ENCODE data around the gene COL9A2.

Gene COL9A2

GRCh38 chr1:40362199-40362598 lies 45.1 kb upstream of the COL9A2 start:
- no peak overlapping the region for H3K27ac ChIP-seq (replicated peaks)
- H3K27me3 ChIP-seq (ENCODE audit: insufficient read depth, poor library complexity, severe bottlenecking), result no peaks in the 10 kb centered on the region
- DNase-seq (ENCODE audit: low read depth in 1 of 2, low spot score in 1 of 2), result no peak
- TF ChIP-seq SPI1 (IDR thresholded peaks at IDR 0.05; ENCODE audit: borderline replicate concordance, low read depth), result no peak
- TF ChIP-seq CTCF (IDR thresholded peaks at IDR 0.05; ENCODE audit: insufficient read depth, low read length), result no peak
- no peak for TF ChIP-seq POLR2AphosphoS5 (IDR thresholded peaks at IDR 0.05; ENCODE audit: low read depth)
- no peak for TF ChIP-seq GABPA (IDR thresholded peaks at IDR 0.05; ENCODE audit: low read depth)
- TF ChIP-seq REST (IDR thresholded peaks at IDR 0.05; ENCODE audit: insufficient replicate concordance, low read depth), result no peak
- no peak overlapping the region for H3K4me3 ChIP-seq (replicated peaks; ENCODE audit: insufficient read depth, low read length)

- no peak for DNase-seq (ENCODE audit: low read depth in 1 of 2, low spot score in 1 of 2)
- Histone ChIP-seq H3K27me3 (ENCODE audit: insufficient read depth, poor library complexity, severe bottlenecking) (no peaks in the 10 kb centered on the region), H3K4me3 (replicated peaks; ENCODE audit: insufficient read depth, low read length) (no peak overlapping the region), H3K27ac (replicated peaks) (no peak overlapping the region)
- no peak for TF ChIP-seq REST (IDR thresholded peaks at IDR 0.05; ENCODE audit: insufficient replicate concordance, low read depth)
- TF ChIP-seq CTCF (IDR thresholded peaks at IDR 0.05; ENCODE audit: insufficient read depth, low read length), result no peak
- no peak for TF ChIP-seq POLR2AphosphoS5 (IDR thresholded peaks at IDR 0.05; ENCODE audit: low read depth)
- TF ChIP-seq SPI1 (IDR thresholded peaks at IDR 0.05; ENCODE audit: borderline replicate concordance, low read depth), result no peak
- TF ChIP-seq GABPA (IDR thresholded peaks at IDR 0.05; ENCODE audit: low read depth), result no peak
Observed at GRCh38 chr1:40361637-40362036, 44.6 kb upstream of the COL9A2 start.

GRCh38 chr1:40361201-40361600 lies 44.1 kb upstream of the COL9A2 start:
- TF ChIP-seq POLR2AphosphoS5 (IDR thresholded peaks at IDR 0.05; ENCODE audit: low read depth) (no peak), SPI1 (IDR thresholded peaks at IDR 0.05; ENCODE audit: borderline replicate concordance, low read depth) (no peak), CTCF (IDR thresholded peaks at IDR 0.05; ENCODE audit: insufficient read depth, low read length) (no peak), GABPA (IDR thresholded peaks at IDR 0.05; ENCODE audit: low read depth) (no peak), REST (IDR thresholded peaks at IDR 0.05; ENCODE audit: insufficient replicate concordance, low read depth) (no peak)
- H3K27ac ChIP-seq (replicated peaks), result no peak overlapping the region
- H3K27me3 ChIP-seq (ENCODE audit: insufficient read depth, poor library complexity, severe bottlenecking), result no peaks in the 10 kb centered on the region
- no peak overlapping the region for H3K4me3 ChIP-seq (replicated peaks; ENCODE audit: insufficient read depth, low read length)
- no peak for DNase-seq (ENCODE audit: low read depth in 1 of 2, low spot score in 1 of 2)
